OCI-LY1 (cell line): ENCODE measurements around the gene ADGRV1.
"Not testable (repeated sequence)": the region's sequence is repeated elsewhere in the genome, so short reads cannot be mapped to it uniquely, and the experiment has no call there.

Source experiments
- H2AFZ ChIP-seq: fragments of 200-600 bp; sonication (generic), shearing (Covaris generic); 2 replicates; pipeline ENCODE4 v1.6.0; 2014; ENCODE audit warnings: antibody characterized with exemption, mild to moderate bottlenecking, low read length
- H3F3A ChIP-seq: fragments of 200-600 bp; sonication (generic), shearing (Covaris generic); 2 replicates; pipeline ENCODE4 v1.6.0; 2014; ENCODE audit warnings: mild to moderate bottlenecking, antibody characterized with exemption, low read length, moderate library complexity; ENCODE audit not compliant: insufficient read depth
- H3K27ac ChIP-seq: fragments of 200-600 bp; sonication (generic); 2 replicates; pipeline ENCODE4 v1.5.1; 2014; ENCODE audit warnings: low read length, mixed run types, mild to moderate bottlenecking, low read depth; ENCODE audit not compliant: poor library complexity, severe bottlenecking
- H3K27me3 ChIP-seq: fragments of 200-600 bp; sonication (generic); 2 replicates; pipeline ENCODE4 v1.6.0; 2014; ENCODE audit warnings: antibody characterized with exemption, mild to moderate bottlenecking, low read length, moderate library complexity; ENCODE audit not compliant: insufficient read depth
- H3K36me3 ChIP-seq: fragments of 200-600 bp; sonication (generic); 2 replicates; pipeline ENCODE4 v1.6.1; 2014; ENCODE audit warnings: mild to moderate bottlenecking, antibody characterized with exemption, low read length, moderate library complexity, mixed read lengths; ENCODE audit not compliant: insufficient read depth
- H3K4me1 ChIP-seq: fragments of 200-600 bp; sonication (generic); 2 replicates; pipeline ENCODE4 v1.5.1; 2014; ENCODE audit warnings: mild to moderate bottlenecking, low read length, moderate library complexity; ENCODE audit not compliant: insufficient read depth, severe bottlenecking
- H3K4me2 ChIP-seq: fragments of 200-600 bp; sonication (generic), shearing (Covaris generic); 2 replicates; pipeline ENCODE4 v1.6.1; 2014; ENCODE audit warnings: low read length
- H3K4me3 ChIP-seq: fragments of 200-600 bp; sonication (generic); 2 replicates; pipeline ENCODE4 v1.5.1; 2014; ENCODE audit warnings: low read length, low read depth, mild to moderate bottlenecking, mixed read lengths; ENCODE audit not compliant: poor library complexity, severe bottlenecking
- H3K79me2 ChIP-seq: fragments of 200-600 bp; shearing (Covaris generic); 2 replicates; pipeline ENCODE4 v1.6.1; 2016; ENCODE audit warnings: mixed run types, low read length, mixed read lengths; ENCODE audit not compliant: insufficient read depth
- H3K9ac ChIP-seq: fragments of 200-600 bp; sonication (generic), shearing (Covaris generic); 2 replicates; pipeline ENCODE4 v1.6.1; 2014; ENCODE audit warnings: mild to moderate bottlenecking, low read length, mixed read lengths
- H3K9me2 ChIP-seq: fragments of 200-600 bp; sonication (generic), shearing (Covaris generic); 2 replicates; pipeline ENCODE4 v1.6.1; 2014; ENCODE audit warnings: low read depth, mild to moderate bottlenecking, low read length, mixed read lengths
- H3K9me3 ChIP-seq: fragments of 200-600 bp; shearing (Covaris generic); 2 replicates; pipeline ENCODE4 v1.6.1; 2014; ENCODE audit warnings: low read length, mixed read lengths
- H4K20me1 ChIP-seq: fragments of 200-600 bp; sonication (generic), shearing (Covaris generic); 2 replicates; pipeline ENCODE4 v1.6.0; 2016; ENCODE audit warnings: mild to moderate bottlenecking, low read length; ENCODE audit not compliant: insufficient read depth
- EZH2 ChIP-seq: fragments of 200-600 bp; sonication (generic), shearing (Covaris generic); IDR thresholded peaks from 2 replicates; pipeline ENCODE4 v1.8.0; 2017; ENCODE audit warnings: borderline replicate concordance, mixed run types, mild to moderate bottlenecking, antibody characterized with exemption, low read length, moderate library complexity, mixed read lengths
- TF ChIP-seq, protein P1 (sequence below): fragments of 200-600 bp; sonication (generic), shearing (Covaris generic); IDR thresholded peaks from 2 replicates; pipeline ENCODE4 v1.5.1; 2017; ENCODE audit warnings: mild to moderate bottlenecking, antibody characterized with exemption, low read length, moderate library complexity, mixed read lengths

ADGRV1 gene

DNA sequence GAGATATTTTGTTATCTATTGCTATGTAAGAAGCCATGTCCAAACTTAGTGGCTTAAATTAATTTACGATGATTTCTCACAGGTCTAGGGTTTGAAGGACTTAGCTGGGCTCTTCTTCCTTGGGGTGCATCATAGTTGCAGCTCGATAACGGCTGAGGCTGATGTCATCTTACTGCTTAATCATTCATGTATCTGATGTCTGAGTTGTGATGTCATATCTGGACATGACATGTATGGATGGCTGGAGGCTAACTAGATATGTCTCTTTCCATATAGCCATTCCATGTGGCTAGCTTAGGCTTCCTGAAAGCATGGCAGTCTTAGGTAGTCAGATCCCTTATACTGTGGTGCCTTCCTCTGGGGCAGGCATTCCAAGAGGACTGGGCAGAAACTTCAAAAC, 31.6 kb downstream of the ADGRV1 start:
- no peaks in the 10 kb centered on the region for H3K9me3 ChIP-seq
- H3K79me2 ChIP-seq, result no peaks in the 10 kb centered on the region
- TF ChIP-seq EZH2, result no peak
- TF ChIP-seq, protein P1, sequence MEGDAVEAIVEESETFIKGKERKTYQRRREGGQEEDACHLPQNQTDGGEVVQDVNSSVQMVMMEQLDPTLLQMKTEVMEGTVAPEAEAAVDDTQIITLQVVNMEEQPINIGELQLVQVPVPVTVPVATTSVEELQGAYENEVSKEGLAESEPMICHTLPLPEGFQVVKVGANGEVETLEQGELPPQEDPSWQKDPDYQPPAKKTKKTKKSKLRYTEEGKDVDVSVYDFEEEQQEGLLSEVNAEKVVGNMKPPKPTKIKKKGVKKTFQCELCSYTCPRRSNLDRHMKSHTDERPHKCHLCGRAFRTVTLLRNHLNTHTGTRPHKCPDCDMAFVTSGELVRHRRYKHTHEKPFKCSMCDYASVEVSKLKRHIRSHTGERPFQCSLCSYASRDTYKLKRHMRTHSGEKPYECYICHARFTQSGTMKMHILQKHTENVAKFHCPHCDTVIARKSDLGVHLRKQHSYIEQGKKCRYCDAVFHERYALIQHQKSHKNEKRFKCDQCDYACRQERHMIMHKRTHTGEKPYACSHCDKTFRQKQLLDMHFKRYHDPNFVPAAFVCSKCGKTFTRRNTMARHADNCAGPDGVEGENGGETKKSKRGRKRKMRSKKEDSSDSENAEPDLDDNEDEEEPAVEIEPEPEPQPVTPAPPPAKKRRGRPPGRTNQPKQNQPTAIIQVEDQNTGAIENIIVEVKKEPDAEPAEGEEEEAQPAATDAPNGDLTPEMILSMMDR, result no peak
- no peak overlapping the region for H2AFZ ChIP-seq
- H3K4me1 ChIP-seq, result no peaks in the 10 kb centered on the region
- H4K20me1 ChIP-seq, result no peaks in the 10 kb centered on the region
- no peak overlapping the region for H3K9ac ChIP-seq
- H3K27me3 ChIP-seq, result no peaks in the 10 kb centered on the region
- H3F3A ChIP-seq, result no peaks in the 10 kb centered on the region
- no peaks in the 10 kb centered on the region for H3K36me3 ChIP-seq
- H3K9me2 ChIP-seq, result no peaks in the 10 kb centered on the region
- no peak overlapping the region for H3K27ac ChIP-seq
- no peak overlapping the region for H3K4me3 ChIP-seq
- no peak overlapping the region for H3K4me2 ChIP-seq

DNA sequence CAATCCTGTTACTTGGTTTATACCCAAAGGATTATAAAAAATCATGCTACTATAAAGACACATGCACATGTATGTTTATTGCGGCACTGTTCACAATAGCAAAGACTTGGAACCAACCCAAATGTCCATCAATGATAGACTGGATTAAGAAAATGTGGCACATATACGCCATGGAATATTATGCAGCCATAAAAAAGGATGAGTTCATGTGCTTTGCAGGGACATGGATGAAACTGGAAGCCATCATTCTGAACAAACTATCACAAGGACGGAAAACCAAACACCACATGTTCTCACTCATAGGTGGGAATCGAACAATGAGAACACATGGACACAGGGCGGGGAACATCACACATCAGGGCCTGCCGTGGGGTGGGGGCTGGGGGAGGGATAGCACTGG, 34.5 kb downstream of the ADGRV1 start:
- not testable (repeated sequence) for H2AFZ ChIP-seq, H3K4me1 ChIP-seq, H3K27me3 ChIP-seq, H3K4me2 ChIP-seq, H3K9me2 ChIP-seq, H4K20me1 ChIP-seq, H3K4me3 ChIP-seq, H3K27ac ChIP-seq, H3K79me2 ChIP-seq, H3K9ac ChIP-seq, H3K9me3 ChIP-seq, H3K36me3 ChIP-seq, H3F3A ChIP-seq

DNA sequence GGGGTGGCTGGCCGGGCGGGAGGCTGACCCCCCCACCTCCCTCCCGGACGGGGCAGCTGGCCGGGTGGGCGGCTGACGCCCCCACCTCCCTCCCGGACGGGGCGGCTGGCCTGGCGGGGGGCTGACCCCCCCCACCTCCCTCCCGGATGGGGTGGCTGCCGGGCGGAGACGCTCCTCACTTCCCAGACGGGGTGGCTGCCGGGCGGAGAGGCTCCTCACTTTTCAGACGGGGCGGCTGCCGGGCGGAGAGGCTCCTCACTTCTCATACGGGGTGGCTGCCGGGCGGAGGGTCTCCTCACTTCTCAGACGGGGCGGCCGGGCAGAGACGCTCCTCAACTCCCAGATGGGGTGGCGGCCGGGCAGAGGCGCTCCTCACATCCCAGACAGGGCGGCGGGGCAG, 37.2 kb downstream of the ADGRV1 start:
- H3K36me3 ChIP-seq, H2AFZ ChIP-seq, H4K20me1 ChIP-seq, H3K9me2 ChIP-seq, H3K79me2 ChIP-seq, H3K27me3 ChIP-seq, H3K4me3 ChIP-seq, H3K27ac ChIP-seq, H3K9ac ChIP-seq, H3K4me1 ChIP-seq, H3F3A ChIP-seq, H3K9me3 ChIP-seq, H3K4me2 ChIP-seq: not testable (repeated sequence)

DNA sequence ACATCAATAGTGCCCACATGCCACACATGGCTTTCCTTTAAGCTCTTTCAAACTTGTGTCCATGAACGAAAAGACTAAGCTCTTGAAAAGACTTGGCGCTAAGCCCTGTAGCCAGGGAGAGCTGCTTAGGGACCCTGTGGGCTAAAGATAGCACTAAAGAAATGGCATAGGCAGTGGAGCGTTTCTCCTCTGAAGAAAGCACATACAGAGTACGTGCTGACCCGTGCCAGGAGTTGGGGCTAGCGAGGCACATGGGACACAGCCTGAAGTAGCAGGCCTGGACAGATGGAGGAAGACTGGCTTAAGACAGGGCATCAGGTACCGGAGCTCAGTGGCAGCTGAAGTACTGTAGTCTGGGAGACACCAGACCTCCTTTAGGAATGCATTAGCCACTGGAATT, 39.7 kb downstream of the ADGRV1 start:
- no peaks in the 10 kb centered on the region for H3K79me2 ChIP-seq
- no peak overlapping the region for H3K9ac ChIP-seq
- no peak overlapping the region for H3K4me2 ChIP-seq
- H3K4me1 ChIP-seq, result no peaks in the 10 kb centered on the region
- TF ChIP-seq, protein P1, result no peak
- no peak for TF ChIP-seq EZH2
- H3K27ac ChIP-seq, result no peak overlapping the region
- H3K9me3 ChIP-seq, result no peaks in the 10 kb centered on the region
- H3K36me3 ChIP-seq, result no peaks in the 10 kb centered on the region
- H2AFZ ChIP-seq, result no peak overlapping the region
- no peaks in the 10 kb centered on the region for H3K27me3 ChIP-seq
- no peaks in the 10 kb centered on the region for H4K20me1 ChIP-seq
- H3F3A ChIP-seq, result no peaks in the 10 kb centered on the region
- no peaks in the 10 kb centered on the region for H3K9me2 ChIP-seq
- no peak overlapping the region for H3K4me3 ChIP-seq

DNA sequence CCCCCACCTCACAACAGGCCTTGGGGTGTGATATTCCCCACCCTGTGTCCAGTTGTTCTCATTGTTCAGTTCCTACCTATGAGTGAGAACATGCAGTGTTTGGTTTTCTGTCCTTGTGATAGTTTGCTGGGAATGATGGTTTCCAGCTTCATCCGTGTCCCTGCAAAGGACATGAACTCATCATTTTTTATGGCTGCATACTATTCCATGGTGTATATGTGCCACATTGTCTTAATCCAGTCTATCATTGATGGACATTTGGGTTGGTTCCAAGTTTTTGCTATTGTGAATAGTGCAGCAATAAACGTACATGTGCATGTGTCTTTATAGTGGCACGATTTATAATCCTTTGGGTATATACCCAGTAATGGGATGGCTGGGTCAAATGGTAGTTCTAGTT, 41.7 kb downstream of the ADGRV1 start:
- H3F3A ChIP-seq, H3K4me3 ChIP-seq, H3K4me1 ChIP-seq, H3K9me3 ChIP-seq, H3K27ac ChIP-seq, H2AFZ ChIP-seq, H3K36me3 ChIP-seq, H3K27me3 ChIP-seq, H4K20me1 ChIP-seq, H3K9ac ChIP-seq, H3K4me2 ChIP-seq, H3K79me2 ChIP-seq, H3K9me2 ChIP-seq: not testable (repeated sequence)
